Ovary (tissue), 3 donors: ENCODE results near the gene CPED1.

Experiments used
- CTCF ChIP-seq, 3 donors: fragments of 450-650 bp in 2 of 3; fragments of 200-600 bp in 1 of 3; IDR thresholded peaks; one replicate each; pipeline versions ENCODE4 v1.5.1 to v1.8.0; 2016 to 2022; ENCODE audit warnings: antibody characterized with exemption in 3 of 3, mild to moderate bottlenecking in 1 of 3
- POLR2A ChIP-seq: fragments of 450-650 bp; IDR thresholded peaks from one replicate; pipeline ENCODE4 v1.6.1; 2017; ENCODE audit warnings: antibody characterized with exemption, mild to moderate bottlenecking, moderate library complexity
- donor health status: DM: no; HTN: no; CAD: no.

DNA sequence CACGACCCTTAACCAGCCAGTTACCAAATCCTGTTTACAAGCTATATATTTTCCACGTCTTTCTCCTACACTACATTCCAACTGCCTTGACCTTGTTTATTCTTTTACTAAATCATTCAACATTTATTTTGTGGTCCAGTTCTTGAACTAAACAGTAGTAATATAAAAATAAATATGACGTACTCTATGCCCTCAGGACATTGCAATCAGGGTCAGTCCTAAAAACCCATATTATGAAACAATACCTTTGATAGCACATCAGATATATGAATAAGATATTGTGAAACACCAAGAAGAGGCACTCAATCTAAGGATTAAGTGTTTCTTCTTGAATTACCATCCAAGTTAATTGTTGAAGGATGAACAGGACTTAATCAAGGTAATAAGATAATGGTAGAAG lies 287.8 kb downstream of the CPED1 start:
- TF ChIP-seq CTCF (IDR thresholded peaks at IDR 0.05) = no peak
- no peak for TF ChIP-seq POLR2A
